D721Med (cell line): ENCODE measurements around the gene RPL18A.

Experiments used
- DNase-seq: peaks from one replicate; pipeline ENCODE4 v3.0.0; 2011; ENCODE audit warnings: low spot score; ENCODE audit not compliant: insufficient read length
- FAIRE-seq: peaks from 2 replicates; lab custom pipeline; 2011; peaks lifted over from hg19 to GRCh38; lab: Jason Lieb, UNC
- CTCF ChIP-seq: IDR thresholded peaks from 2 replicates; pipeline ENCODE4 v1.5.1; 2012; ENCODE audit warnings: mild to moderate bottlenecking, control low read depth; ENCODE audit not compliant: insufficient read depth; ENCODE audit errors: missing control alignments

RPL18A gene

GRCh38 chr19:17862711-17863519, 3.2 kb downstream of the RPL18A start:
- TF ChIP-seq CTCF: no peak
- DNase-seq (no peak), FAIRE-seq (no peak)

GRCh38 chr19:17863520-17864182, 3.9 kb downstream of the RPL18A start:
- DNase-seq: no peak
- TF ChIP-seq CTCF: no peak
- no peak for FAIRE-seq

GRCh38 chr19:17865364-17866311, 5.9 kb downstream of the RPL18A start:
- DNase-seq: no peak
- TF ChIP-seq CTCF: no peak
- no peak for FAIRE-seq

- FAIRE-seq (no peak), DNase-seq (no peak)
- no peak for TF ChIP-seq CTCF
Measured at GRCh38 chr19:17866312-17866963, 6.7 kb downstream of the RPL18A start.

- DNase-seq (no peak), FAIRE-seq (no peak)
- no peak for TF ChIP-seq CTCF
Measured at GRCh38 chr19:17866964-17867486, 7.3 kb downstream of the RPL18A start.

- no peak for FAIRE-seq
- TF ChIP-seq CTCF: no peak
- DNase-seq: no peak
Measured at GRCh38 chr19:17868669-17869068, 9.0 kb downstream of the RPL18A start.
